Hematopoietic multipotent progenitor cell treated with erythropoietin and hydrocortisone succinate and interleukin-3 and kit ligand, for 4 days (in vitro differentiated cells): ENCODE measurements around the gene USHBP1.
"Not testable (repeated sequence)": the region's sequence is repeated elsewhere in the genome, so short reads cannot be mapped to it uniquely, and the experiment has no call there.

ENCODE experiments used
- DNase-seq: peaks from one replicate; pipeline ENCODE4 v3.0.0-alpha.2; 2015

USHBP1 gene

DNA sequence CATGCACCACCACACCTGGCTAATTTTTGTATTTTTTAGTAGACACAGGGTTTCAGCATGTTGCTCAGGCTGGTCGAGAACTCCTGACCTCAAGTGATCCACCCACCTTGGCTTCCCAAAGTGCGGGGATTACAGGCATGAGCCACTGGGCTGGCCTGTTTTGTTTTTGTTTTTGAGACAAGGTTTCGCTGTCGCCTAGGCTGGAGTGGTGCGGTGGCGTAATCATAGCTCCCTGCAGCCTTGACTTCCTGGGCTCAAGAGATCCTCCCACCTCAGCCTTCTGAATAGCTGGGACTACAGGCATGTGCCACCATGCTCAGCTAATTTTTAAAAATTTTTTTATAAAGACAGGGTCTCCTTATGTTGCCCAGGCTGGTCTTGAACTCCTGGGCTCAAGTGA is 31.0 kb upstream of the USHBP1 start:
- not testable (repeated sequence) for DNase-seq

DNA sequence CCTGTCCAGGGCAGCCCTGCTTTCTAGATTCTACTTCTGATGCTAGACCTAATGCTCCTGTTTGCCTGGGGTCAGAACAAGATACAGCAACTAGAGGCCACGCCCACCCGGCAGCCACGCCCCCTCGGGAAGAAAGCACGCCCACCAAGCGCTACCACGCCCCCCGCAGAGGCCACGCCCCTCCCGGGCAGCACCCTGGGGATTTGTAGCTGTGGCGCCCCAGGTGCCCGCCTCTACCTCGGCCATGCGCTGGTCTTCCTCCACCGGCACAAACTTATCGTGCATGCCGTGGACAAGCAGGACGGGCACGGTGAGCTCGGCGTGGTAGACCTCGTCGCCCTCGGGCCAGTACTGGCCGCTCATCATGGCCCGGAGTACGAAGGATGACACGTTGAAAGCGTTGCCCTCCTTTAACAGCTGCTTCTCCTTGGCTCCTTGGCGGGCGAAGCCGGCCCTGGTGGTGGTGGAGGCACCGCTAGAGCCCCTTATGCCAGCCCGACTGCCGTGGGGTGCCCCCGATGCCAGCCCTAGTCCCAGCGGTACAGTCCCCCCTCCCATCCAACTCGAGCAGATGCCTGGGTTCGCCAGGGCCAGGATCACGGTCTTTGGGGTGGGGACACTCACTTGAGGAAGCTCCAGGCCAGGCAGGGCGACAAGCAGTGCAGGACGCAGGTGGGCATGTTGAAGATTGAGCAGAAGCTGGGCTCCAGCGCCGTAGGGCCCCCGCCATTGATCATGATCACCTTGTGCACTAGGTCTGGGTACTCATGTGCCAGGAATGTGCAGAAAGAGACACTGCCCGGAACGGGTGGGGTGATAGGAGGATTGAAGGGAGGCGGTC is 29.7 kb upstream of the USHBP1 start:
- peak; percentile 71 for DNase-seq

DNA sequence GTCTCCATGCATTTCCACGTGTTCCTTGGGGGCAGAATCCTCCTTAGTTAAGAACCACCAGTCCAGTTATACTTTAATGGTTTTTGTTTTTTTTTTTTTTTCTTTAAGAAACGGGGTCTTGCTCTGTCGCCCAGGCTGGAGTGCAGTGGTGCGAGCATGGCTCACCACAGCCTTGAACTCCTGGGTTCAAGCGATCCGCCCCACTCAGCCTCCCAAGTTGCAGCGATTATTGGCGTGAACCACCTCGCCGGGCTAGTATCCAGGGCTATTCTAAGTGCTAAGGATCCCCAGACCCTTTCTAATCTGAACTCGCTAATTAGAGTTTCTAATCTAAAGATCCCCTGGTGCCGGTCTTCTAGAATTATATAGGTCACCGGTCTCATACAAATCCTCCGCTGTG is 29.1 kb upstream of the USHBP1 start:
- no peak for DNase-seq

DNA sequence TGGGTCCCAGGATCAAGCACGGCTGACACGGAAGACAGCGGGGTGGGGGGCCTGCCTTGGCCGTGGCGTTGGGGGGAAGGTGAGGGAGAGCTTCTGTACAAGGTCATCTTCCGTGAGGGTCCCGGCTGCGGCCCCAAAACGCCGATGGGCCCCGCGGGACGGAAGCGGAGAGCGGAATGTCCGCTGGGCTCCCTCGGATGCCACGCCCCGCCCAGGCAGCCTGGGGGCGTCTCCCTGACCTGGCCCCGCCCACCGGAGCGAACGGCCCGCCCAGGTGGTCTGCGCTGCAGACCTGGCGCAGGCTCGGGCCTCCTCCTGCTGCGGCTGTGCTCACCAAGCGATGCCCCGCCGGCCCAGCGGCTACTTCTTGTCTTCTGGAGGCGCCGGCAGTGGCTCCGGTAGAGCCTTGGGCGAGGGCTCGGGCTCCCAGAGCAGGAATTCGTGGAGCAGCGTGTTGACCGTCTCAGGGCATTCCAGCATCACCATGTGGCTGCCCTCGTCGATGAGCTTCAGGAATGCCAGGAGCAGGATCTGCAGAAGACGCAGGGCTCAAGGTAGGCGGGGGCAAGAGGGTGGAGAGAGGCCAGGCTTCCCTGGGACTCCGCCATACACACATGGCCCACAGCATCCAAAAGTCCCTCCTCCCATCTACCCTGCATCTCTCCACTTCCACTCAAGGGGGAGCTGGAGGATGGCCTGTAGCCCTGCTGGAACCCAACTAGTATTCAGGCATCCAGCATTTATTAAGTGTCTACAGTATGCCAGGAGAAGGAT is 27.9 kb upstream of the USHBP1 start:
- peak; percentile 95 for DNase-seq

DNA sequence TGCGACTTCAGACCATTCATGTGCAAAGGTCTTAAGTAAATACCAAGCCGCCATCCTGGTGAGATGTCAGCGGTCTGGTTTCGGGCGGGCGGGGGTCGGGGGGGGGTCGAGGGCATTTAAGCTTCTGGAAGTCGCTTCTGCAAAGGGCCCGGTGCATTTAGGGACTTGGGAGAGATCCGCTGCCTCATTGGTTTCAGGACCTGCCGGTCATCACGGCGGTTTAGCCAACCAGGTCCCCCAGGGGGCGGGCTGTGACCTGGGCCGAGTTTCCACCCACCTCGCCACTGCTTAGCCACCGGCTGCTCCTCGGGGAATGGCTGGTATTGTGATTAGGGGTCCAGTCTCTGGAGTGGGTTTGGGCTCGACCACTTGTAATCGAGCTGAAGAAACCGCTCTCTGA is 24.9 kb upstream of the USHBP1 start:
- DNase-seq = peak; percentile 93

DNA sequence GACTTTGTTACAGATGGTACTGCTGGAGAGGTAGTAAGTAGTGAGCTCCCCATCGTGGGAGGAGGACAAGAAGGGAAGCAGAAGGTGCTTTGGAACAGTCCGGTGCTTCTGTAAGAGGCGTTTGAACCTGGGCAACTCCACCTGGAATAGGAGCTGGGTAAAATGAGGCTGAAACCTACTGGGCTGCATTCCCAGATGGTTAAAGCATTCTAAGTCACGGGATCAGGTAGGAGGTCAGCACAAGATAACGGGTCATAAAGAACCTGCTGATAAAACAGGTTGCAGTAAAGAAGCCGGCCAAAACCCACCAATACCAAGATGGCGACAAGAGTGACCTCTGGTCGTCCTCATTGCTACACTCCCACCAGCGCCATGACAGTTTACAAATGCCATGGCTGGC is 22.2 kb upstream of the USHBP1 start:
- no peak for DNase-seq

DNA sequence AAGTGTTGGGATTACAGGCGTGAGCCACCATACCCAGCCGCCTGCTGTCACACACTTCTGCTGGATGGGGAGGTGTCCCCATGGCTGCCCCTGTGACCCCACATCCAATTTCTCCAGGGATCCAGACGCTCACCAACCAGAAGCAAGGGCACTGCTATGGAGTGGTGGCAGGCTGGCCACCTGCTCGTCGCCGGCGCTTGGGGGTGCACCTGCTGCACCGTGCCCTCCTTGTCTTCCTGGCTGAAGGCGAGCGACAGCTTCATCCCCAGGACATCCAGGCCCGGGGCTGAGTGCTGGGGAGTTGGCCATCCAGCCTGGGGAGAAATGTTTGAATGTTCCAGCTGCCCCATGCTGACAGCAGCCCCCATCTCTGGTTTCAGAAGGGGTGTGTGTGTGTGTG is 21.7 kb upstream of the USHBP1 start:
- DNase-seq = no peak

DNA sequence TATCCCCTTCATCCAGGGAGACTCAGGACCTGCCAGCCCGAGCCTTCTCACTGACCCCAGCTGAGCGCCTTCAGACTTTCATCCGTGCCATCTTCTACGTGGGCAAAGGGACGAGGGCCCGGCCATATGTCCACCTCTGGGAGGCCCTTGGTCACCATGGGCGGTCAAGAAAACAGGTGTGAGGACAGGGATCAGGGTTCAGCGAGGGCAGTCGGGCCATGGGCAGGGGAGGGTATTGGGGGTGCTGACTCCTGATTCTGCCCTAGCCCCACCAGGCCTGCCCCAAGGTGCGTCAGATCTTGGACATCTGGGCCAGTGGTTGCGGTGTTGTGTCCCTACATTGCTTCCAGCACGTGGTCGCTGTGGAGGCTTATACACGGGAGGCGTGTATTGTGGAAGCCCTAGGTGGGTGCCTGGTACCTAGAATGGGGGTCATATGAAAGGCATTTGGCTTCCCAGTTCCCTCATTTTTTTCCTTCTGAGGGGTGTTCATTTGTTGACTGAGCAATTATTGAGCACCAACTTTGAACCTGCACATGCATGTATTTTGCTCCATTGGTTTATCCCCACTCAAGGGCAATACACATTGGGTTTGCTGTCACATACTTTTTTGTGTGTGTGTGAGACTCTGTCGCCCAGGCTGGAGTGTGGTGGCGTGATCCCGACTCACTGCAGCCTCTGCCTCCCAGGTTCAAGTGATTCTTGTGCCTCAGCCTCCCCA is 21.0 kb upstream of the USHBP1 start:
- no peak for DNase-seq

DNA sequence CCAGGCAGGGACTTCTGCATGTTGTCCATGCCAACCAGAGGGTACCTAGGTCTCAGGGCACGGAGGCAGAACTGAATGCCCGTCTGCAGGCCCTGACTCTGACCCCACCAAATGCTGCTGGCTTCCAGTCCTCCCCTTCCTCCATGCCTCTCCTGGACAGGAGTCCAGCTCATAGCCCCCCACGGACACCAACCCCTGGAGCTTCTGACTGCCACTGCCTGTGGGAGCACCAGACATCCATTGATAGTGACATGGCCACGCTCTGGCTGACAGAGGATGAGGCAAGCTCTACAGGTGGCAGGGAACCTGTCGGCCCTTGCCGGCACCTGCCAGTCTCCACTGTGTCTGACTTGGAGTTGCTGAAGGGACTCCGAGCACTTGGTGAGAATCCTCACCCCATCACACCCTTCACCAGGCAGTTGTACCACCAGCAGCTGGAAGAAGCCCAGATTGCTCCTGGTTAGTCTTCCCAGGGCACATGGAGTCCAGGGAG is 19.0 kb upstream of the USHBP1 start:
- no peak for DNase-seq

DNA sequence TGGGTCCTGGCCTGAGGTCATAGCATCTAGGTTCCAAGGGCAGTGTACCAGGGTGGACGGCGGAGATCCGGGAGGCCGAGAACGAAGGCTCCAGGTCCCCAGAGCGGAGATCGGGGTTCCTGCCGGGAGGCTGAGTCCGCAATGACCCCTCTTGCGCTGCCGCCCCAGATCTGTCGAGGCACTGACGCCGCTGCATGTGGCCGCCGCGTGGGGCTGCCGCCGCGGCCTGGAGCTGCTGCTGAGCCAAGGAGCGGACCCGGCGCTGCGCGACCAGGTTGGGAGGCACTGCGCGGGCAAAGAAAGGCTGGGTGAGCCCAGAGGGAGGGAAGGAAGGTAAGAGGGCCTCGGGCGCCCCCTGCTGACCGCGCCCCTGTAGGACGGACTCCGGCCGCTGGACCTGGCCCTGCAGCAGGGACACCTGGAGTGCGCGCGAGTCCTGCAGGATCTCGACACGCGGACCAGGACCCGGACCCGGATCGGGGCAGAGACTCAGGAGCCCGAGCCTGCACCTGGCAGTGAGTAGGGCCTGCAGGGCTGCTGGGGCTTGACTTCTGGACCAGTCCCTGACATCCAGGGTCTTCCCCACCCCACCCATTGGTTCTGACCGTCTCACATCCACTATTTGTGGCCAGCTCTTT is 18.1 kb upstream of the USHBP1 start:
- DNase-seq = peak; percentile 95

DNA sequence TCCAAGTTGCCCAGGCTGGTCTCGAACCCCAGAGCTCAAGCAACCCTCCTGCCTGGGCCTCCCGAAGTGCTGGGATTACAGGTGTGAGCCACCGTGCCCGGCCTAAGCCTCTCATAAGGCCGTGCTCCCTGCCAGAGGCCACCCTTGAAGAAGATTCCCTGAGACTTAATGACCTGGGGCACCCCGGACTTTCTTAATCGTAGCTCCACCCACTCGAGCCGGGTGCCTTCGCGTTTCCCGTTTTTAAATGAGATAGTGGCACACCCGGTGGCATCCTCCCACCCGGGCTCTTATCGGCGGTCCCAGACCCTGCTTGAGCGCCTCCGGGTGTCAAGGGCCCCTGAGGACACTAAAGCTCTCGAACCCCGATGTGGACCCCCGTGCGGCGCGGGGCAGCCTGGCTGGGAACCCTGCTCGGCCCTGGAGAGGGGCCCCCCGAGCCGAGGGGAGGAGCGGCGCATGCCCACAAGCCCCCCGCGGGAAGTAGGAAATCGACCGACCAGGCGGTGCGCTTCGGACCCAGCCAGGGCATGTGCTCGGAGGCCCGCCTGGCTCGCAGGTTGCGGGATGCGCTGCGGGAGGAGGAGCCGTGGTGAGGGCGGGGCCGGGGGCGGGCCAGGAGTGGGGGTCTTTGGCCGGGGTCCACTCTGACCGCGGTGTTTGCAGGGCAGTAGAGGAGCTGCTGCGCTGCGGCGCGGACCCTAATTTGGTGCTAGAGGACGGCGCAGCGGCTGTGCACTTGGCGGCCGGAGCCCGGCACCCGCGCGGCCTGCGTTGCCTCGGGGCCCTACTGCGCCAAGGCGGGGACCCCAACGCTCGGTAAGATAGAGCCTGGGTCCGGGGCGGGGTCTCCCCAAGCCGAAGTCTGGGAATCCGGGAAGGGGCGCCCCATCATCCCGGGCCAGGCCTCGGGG is 17.1 kb upstream of the USHBP1 start, which contains the start of gene ANKLE1:
ANKLE1 (plus strand) TSS at position 511 of the 914 bp plus-strand sequence; CDS start at position 531, 20 bp downstream.
- peak; percentile 96 for DNase-seq

DNA sequence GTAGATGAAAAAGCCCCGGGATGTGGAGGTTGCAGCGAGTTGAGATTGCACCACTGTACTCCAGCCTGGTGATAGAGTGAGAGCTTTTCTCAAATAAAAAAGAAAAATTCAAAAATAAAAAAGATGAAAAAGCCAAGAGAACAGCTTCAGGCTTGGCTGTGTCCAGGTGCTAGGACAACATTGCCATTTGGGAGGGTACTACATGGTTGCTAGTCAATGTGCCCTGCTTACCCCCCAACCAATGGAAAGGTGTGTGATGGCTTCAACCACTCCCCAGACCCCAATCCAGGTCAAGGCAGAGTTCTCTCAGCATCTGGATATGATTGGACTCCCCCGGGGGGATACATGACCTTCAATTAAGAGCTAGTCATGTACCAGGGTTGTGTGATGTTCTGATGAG is 14.9 kb upstream of the USHBP1 start:
- no peak for DNase-seq

DNA sequence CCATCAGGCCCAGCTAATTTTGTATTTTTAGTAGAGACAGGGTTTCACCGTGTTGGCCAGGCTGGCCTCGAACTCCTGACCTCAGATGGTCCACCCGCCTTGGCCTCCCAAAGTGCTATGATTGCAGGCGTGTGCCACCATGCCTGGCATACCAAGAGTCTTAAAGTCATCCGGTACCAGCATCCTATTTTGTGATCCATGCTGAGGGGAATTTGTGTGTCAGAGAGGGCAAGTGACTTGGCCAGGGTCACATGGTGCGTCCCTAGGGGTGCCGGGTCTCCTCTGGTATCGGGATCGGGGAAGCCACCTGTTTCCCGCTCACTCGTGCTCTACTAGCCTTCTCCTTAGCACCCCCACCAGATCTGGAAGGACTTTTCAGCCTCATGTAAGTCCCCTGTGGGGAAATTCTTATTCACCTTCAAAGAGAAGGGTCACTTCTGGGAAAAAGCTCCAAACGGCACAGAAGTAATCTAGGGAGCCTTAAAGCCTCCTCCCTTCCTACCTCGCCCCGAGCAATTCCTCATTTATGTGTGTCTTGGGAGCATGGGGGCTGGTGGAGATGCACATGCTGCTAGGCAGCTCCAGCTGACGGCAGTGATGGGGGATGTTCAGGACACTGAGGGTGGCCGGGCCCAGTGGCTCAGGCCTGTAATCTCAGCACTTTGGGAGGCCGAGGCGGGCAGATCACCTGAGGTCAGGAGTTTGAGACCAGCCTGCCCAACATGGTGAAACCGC is 11.1 kb upstream of the USHBP1 start:
- DNase-seq = no peak

DNA sequence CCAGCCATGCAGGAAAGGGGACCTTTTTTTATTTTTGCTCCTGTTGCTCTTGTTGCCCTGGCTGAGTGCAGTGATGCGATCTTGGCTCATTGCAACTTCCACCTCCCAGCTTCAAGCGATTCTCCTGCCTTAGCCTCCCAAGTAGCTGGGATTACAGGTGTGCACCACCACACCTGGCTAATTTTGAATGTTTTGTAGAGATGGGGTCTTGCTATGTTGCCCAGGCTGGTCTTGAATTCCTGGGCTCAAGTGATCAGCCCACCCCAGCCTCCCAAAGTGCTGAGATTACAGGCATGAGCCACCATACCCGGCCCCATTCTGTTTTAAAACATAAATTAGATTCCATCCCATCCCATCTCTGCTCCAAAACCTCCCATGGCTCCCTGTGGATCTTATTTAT is 10.3 kb upstream of the USHBP1 start:
- not testable (repeated sequence) for DNase-seq

DNA sequence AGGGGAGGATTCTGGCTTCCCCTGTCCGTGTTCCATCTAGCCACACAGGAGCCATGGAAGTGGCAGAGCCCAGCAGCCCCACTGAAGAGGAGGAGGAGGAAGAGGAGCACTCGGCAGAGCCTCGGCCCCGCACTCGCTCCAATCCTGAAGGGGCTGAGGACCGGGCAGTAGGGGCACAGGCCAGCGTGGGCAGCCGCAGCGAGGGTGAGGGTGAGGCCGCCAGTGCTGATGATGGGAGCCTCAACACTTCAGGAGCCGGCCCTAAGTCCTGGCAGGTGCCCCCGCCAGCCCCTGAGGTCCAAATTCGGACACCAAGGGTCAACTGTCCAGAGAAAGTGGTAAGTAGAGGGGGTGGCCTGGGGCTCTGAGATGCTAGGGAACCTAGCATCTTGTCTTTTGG is 4.2 kb upstream of the USHBP1 start:
- DNase-seq = no peak

DNA sequence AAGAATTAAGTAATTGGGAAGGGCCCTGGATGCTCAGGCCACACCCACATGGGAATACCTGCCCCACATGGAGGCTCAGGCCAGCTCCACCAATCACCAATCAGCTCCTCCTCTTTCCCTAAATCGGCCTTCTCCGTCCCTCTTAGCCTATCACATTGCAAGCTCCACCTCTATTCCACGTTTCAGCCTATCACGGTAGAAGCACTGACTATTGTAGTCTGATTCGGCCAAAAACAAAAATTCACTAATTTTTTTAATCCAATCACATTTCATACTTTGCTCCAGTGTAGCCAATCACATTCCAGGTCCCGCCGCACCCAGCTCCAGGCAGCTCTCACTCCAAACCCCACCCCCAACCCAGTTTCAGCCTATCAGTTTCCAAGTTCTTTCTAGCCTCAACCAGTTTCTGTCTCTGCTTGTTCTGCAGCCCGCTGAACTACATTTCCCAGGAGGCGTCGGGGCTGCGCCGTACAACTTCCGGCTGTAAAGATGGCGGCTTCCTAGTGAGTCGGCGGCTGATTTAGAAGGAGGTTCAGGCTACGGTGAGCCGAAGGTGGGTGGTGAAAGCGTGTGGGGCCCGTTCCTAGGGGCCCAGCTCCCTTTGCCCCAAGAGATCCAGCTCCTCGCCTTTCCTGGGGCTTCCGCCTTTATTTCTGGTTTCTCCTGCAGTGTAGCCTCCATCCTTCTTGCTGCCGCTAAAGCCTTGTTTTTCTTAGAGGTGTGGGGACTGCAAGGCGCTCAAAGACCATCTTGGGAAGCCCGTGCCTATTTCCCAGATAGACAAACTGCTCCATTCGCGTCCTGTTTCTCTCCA is 2.6 kb upstream of the USHBP1 start, which contains the start of gene BABAM1:
BABAM1 (plus strand) TSS at position 469 of the 814 bp plus-strand sequence. CDS start 1,364 bp downstream, outside the sequence.
- DNase-seq = peak; percentile 100

DNA sequence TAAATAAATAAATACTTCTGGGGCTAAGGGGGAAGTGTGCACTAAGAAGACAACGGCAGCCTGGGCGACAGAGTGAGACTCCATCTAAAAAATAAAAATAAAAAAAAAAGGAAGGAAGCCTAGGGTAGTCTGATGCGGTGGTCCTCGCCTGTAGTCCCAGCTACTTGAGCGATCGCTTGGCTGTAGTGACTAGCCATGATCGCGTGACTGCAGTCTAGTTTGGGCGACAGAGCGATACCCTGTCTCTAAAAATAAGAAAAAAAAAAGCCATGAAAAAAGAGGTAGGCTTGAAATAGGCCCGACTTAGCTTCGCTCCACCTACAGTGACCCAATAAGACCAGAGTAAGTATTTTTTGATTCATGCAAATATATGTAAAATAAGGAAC is 2.0 kb upstream of the USHBP1 start:
- no peak for DNase-seq

DNA sequence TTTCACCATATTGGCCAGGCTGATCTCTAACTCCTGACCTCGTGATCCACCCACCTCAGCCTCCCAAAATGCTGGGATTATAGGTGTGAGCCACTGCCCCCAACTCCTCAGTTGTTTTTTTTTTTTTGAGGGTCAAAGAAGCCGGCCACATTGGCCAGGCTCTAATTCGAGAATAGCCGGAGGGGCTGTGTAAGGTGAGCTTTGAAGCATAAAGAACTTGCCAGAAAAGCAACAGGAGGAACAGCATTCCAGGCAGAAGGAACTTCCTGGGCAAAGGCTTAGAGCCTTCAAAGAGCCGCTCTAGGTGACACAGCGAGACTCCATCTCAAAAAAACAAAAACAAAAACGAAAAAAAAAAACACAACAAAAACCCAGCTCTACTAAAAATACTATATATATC is 1.5 kb upstream of the USHBP1 start:
- DNase-seq = no peak

DNA sequence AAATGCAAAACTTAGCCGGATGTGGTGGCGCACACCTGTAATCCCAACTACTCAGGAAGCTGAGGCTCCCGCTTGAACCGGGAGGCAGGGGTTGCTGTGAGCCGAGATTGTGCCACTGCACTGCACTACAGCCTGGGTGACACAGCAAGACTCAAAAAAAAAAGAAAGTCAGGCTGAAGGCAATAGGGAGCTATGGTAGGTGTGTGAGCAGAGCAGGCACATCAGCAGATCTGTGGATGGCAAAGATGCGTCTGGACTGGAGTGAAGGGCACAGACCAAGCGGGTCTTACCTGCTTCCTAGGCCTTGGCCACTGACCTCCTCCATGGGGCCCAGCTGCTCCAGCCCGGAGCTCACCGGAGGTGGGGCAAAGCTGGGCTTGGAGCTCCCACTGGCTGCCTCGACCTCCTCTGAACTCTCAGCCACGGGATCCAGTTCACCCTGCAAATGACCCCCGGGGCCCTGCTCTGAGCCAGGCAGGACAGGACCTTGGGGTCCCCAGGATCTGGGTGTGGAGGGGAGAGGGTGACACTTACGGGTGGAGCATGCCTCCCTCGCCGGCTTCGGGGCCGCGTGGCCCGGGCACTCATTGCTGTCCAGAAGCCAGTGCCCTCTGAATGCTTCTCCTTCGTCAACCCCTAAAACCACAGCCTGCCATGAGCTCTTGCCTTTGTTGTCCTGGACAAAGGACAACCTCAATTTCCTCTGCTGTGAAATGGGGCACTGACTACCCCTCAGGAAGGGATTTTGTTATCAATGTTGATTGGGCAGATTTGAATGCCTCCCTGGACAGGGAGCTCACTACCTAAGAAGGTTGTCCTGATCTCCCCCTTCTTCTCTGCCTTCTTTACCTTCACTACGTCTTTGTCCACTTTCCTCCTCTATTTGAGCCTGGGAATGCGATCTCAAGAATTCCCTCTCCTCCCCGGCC is 569 bp downstream of the USHBP1 start:
- DNase-seq = no peak
